GM12891 (cell line): ENCODE data around the gene IMMP2L.

Source experiments
- POLR2A ChIP-seq: IDR thresholded peaks from 2 replicates; pipeline ENCODE4 v1.6.1; 2011; ENCODE audit warnings: low read depth, low read length, control low read depth
- POLR2AphosphoS5 ChIP-seq: IDR thresholded peaks from 2 replicates; pipeline ENCODE4 v1.6.1; 2011; ENCODE audit warnings: low read depth, low read length, control low read depth

- TF ChIP-seq POLR2AphosphoS5 (no peak), POLR2A (no peak)
These were observed 1.3 kb downstream of the IMMP2L start for GRCh38 chr7:111560773-111561653.
